Eye (tissue), 1 donor: ENCODE data around the gene AHI1.

Experiments
- DNase-seq: peaks from one replicate; pipeline ENCODE4 v3.0.0-alpha.2; 2015

The AHI1 gene

DNA sequence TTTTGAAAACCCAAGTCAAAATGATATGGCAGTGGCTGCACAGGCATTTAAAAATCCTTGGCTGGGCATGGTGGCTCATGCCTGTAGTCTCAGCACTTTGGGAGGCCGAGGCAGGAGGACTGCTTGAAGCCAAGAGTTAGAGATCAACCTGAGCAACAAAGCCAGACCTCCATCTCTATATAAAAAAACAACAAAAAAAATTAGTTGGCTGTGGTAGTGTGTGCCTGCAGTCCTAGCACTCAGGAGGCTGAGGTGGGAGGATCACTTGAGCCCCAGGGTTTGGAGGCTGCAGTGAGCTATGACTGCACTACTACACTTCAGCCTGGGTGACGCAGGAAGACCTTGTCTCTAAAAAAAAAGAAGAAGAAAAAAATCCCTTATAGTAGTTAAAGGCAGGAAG is 173.6 kb downstream of the AHI1 start:
- DNase-seq: no peak

DNA sequence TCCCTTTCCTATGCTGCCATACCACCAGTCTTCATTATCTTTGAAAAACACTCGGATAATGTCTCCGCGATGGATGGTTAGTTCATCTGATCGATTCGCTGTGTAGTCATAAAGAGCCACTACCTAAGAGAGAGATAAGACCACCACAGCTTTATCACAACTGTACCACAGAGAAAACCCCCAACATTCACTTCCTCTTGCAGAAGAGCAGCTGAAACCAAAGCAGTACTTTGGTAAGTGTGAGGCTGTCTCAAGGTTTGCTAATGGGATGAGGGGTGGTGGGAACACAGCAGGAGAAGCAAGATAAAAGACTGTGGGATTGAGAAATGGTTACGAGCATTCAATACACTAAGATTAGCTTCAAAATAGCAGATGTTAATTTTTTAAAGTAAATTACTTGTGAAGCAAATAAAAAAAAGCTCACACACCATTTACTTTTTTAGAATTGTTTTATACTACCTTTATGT is 174.3 kb downstream of the AHI1 start:
- no peak for DNase-seq

DNA sequence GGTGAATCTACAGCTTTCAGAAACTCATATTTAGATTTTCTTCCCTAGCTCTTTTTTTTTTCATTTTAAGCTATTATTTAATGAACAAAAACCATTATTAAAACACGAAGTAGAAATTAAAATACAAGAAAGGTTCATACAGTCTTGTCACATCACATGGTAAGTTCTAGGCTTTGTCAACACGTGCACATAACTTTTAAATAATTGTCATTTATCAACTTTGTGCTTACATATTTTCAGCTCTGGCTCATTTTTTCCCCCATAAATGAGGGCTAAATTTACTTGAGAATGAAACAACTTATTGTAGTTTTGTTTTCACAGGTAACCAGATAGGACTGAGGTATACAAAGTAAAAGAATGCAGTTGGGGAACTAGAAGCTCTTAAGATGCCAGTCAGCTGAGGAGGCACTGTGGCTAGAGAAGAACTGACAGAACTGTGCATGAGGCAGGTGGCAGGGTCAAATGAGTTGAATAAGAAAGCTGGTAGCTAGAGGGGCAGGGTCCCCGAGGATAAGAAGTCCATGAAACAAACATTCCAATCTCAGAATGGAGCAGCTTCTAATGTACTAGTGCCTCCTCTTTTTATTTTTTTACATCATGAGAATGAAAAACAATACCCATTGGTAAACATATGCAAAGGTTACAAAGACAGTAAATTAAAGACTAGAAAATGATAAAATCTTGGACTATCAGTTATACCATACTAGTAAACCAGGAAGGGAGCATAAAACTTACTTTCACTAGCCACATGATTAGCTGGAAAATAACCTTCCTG is 174.9 kb downstream of the AHI1 start:
- DNase-seq: no peak

DNA sequence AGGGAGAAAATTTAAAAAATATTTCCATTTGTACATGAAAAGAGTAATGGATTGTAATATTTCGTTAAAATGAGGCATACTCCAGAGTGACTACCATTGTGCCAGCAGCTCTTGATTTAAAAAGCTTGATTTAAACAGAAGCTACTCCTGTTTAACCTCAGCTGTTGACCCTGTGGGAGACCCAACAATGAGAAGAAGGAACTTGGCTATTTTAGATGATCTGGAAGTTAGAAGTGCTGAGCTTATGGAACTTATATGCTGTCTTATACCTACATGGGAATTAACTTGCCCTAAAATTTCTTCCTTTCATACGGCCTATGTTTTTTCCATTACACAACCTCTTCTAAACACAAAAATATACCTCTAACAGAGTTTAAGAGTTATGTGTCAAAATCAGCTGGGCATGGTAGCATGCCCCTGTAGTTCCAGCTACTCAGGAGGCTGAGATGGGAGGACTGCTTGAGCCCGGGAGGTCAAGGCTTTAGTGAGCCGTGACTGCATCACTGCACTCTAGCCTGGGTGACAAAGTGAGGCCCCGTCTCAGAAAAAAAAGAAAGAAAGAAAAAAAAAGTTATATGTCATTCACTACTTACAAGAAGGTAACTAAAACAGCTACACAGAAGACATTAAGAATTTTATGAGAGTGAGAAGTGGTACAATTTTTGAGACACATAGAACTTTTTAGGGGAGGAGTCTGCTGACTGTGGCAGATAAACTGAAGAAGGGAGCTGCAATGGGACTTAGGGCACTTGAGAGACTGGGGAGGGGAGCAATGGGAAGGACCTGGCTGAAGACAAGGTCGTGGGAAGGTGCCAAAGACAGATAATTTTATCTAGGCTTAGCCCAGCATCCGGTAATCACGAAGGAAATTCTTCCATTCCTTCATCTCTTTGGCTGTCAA is 176.6 kb downstream of the AHI1 start:
- DNase-seq: no peak

DNA sequence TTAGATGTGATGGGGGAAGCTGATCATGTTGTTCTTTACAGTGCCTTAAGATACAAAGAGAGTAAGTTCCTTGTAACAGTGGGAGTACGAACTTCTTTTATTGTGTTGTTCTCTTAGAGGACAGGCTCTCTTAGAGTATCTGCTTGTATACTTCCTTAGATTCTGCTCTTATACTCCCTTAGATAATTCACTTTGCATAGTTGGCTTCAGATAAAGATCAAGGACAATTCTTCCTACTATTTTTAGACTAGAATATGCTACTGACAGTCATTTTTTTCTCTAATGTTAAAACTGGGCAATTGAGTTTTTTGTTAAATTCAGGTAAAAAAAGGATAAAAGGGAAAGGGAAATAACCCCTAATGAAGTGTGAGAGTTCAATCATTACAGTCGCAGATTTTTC is 177.7 kb downstream of the AHI1 start:
- DNase-seq: no peak

DNA sequence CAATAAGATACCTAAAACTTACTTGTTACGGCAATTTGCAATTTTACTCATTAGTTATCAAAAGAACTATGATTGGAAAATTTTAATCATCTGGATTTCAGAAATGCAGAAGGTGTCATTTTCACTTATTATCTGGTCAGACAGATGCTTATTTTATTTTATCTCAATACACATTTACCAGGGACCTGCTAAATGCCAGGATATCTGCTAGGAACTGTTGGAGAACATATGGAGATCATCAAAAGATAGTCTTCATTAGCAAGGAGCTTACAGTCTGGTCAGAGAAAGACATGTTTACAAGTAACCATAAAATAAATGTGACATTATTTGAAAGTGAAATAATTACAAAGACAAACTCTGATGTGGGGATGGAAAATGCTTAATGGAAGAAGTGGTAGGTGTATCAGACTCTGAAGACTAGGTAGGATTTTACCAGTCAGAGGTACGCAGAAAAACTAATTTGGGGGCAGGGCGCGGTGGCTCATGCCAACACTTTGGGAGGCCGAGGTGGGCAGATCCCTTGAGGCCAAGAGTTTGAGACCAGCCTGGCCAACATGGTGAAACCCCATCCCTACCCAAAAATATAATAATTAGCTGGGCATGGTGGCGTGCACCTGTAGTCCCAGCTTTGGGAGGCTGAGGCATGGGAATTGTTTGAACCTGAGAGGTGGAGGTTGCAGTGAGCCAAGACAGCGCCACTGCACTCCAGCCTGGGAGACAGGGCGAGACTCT is 178.6 kb downstream of the AHI1 start:
- DNase-seq: no peak

DNA sequence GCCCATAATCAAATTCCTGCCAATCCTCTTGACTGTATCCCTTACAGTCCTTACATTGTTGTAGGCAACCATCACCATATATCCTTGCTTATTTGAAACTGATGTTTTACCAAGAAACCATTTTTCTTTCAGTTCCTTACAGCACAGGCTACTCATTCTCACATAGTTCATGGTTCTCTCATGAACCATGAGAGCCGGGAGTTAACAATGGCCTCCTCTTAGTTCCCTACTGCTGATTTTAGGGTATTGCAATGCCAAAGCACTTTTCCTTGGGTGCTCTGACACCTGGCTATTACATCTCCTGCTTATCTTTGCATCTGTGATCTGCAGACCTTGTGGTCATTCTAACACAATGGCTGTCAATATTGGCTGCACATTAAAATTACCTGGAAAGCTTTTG is 183.0 kb downstream of the AHI1 start:
- no peak for DNase-seq

DNA sequence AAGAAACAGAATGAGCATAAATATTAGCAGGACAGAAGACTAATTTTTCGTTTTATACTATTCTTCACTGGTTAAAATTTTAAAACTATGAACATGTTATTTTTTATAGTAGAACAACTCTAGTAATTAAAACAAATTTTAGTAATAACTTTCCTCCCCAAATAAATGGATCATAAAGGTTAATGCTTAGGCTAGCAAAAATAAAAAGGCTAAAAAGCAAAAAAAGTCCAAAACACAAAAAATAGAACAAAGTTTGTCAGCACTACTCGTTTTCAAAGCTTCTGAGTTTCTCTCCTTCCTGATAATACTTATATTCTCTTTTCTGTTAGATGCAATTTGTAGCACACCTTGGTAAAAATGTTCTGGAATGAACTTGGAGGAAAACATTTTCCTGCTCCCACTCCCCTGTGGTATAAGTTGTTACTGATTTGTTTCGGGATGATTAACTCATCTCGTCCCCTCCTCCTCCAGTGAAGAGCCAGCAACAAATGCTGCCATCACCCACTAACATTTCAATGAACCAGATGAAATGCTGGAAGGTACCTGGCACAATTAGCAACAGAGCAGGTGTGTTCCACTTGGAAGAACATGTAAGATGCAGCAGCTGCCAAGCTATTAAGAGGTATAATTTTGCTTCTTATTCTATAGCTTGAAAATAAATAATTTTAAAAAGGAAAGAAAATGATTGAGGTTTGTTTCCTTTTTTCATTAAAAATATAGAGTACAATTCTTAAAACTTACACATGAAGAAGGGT is 185.9 kb downstream of the AHI1 start:
- DNase-seq: no peak

DNA sequence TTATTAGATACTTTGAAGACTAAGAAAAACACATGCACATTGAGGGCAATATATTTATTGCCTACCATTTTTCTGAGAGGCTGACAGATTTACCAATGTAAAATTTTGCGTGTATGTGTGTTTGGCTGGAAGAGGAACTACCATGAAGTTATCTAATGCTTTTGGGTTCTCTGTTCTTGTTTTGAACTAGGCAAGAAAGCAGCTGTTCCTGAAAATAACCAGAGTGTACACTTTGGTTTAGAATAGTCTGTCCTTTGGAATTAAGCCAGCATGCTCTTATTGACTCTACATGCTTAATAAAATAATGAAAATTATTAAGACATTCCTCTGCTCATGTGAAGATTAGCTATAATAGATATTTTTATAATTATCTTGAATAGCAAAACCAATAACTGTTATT is 187.2 kb downstream of the AHI1 start:
- no peak for DNase-seq

DNA sequence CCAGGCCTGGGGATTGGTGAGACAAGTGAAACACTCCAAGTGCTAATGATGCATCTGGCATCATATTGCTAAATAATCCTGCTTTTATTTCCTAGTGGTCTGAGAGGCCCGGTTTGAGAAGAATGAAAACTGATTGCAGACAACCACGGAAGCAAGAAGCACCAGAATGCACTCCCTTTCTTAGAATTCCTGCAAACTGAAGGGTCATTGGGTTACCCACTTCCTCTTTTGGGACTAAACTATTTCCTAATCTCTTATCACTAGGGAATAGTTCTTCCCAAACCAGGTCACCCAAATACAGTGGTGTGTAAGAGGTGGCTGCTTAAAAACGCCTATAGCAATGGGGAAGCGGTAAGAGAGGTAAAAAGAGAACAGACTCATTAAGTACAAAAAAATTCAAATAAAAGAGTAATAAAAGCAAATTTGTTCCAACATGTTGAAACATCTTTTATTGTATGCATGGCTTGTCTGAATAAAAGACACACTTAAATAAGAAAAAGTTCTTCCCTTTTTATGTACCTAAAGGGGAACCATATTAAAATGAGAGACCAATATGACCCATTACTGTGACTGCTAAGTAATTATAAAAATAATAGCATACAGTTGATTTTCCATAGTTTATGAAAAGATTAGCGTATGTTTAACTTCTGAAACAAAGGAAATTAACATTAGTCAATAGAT is 190.7 kb downstream of the AHI1 start:
- no peak for DNase-seq

DNA sequence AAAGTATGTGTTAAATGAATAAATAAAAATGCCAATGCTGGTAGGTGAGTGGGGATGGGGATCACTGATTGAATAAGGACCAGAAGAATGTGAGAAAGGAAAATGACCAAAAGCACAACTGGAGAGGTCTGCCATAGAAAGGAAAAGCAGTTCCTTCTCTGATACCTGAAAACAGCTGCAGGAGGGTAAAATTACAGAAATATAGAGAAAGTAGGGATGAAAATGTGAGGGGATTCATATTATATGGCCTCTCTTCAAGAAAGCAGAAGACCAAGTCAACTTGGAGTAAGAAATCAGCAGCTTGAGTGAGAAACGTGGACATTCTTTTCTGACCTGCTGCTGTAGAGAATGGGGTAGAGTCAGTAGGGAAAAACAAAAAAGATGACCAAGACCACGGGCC is 191.4 kb downstream of the AHI1 start:
- DNase-seq: no peak

DNA sequence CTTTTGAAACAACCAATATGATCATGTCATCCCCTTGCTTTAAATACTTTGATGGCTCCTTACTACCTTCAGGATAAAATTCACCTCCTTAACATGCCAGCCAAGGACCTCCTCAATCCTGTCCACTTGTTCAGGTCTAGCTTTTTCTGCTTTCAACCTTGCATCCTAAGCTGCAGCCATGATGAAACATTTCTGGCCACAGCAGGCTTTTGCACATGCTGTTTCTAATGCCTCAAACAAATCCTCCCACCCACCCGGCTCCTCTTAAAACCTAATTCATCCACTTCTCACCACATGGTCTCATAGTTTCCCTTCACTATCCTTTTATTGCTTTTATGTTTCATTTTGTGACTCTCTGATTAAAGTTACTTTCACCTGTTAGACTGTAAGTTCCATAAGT is 191.9 kb downstream of the AHI1 start:
- no peak for DNase-seq

DNA sequence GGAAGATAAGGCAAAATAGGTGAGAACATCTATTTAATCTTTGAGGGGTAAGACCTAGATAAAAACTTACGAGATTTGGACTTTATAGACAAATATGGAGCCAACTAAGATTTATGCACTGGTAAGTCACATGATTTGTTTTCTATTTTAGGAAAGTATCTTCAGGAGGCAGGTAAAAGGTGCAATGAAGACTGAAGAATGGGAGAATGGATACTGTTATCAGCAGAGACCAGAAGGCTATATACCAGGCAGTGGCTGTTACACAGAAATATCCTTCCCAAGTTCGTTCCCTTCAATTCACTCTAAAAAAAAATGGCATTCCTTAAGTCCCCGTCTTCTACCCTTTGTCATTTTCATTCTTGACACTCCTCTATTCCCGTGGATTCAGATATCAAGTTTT is 192.7 kb downstream of the AHI1 start:
- DNase-seq: no peak

DNA sequence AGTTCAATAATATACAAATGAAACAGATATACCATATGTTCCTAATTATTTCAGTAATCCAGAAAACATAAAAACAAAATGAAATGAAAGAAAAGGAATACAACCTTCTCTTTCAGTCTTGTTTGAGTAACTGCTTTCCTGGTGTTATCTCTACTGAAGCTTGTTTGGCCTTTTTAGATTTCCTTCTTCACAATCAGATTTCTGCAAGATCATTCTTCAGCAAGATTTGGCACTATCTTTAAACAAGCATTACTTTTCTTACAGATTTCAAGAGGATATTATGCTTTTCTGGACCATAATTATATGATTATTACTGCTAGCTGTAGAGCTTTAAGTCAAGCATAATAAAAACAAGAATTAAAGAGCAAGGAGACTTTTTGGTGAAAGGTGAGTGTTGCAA is 196.2 kb downstream of the AHI1 start:
- DNase-seq: no peak

DNA sequence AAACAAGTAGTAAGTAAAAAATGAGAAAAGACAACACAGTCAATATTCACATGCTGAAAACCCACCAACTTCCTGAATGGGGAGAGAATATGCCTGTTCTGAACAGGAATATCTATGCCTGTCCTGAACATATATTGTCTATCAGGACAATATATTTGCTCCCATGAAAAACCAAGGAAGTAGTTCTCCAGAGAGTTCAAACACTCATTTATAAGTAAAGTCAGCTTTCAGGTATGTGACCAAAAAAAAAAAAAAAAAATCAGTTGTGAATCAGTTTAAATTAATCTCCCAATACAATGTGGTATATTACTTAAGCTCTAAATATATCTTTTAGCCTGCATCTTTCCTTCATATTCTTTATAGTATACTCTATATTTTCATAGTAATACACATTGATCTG is 197.0 kb downstream of the AHI1 start:
- DNase-seq: no peak

DNA sequence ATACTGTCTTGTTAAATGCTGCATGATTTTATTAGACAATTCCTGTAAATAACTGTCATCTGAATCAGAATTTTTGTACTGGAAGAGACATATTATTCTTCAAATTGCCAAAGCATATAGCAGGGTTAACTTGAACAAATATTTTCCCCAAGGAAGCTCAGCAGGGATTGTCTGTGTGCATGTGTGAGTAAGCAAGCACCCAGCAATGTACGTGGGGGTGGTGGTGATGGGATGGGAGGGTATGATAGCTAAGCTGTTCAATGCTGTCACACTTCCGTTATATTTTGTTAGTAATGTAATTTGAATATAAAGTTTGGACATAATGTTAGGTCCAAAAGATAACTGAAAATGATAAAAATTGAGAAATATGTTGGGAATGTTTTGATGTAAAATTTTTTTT is 198.3 kb downstream of the AHI1 start:
- no peak for DNase-seq

DNA sequence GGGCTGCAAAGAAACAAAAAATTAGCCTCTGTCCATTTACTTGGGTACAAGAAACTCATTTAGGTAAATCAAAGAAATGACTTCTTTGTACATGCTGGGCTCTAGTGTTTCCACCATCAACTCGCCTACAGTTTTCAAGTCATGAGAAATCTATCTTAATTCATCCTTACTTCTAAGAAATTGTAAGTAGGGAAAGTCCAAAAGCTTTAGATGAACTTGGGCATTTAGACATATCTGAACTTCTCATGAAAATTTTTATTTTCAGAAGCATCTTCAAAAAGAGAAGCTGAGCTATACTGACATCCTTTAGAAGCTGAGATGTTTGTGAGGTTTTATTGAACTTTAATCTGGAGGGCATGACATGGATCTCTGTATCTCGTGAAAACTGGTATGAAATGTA is 199.1 kb downstream of the AHI1 start:
- no peak for DNase-seq

DNA sequence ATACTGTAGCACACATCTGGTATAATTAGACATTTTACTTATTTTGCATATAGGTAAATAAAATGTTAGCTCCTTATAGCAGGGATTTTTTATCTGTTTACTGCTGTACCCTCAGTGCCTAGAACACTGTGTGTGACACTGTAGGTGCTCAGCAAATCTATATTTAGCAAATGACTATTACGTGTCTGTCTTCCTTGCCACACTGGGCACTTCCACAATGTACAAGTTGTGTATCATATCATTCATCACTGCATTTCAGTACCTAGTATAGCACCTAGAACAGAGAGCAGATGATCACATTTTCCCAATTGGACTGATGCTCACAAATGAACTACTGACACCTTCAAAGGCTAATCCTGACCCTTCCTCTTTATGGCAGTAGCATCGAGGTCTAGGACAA is 200.8 kb downstream of the AHI1 start:
- DNase-seq: no peak

DNA sequence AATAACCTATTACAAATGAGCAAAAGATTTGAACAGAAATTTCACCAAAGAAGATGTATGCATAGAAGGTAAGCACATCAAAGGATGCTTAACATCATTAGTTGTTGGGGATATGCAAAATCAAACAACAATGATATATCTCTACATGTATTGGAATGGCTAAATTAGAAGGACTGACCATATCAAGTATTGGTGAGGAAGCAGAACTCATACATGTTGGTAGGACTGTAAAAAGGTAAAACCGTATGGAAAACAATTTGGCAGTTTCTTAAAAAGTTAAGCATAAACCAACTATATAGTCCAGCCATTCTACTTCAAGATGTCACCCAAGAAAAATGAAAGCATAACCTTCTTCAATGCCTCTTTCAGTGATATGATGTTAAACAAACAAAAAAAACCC is 202.5 kb downstream of the AHI1 start:
- no peak for DNase-seq

DNA sequence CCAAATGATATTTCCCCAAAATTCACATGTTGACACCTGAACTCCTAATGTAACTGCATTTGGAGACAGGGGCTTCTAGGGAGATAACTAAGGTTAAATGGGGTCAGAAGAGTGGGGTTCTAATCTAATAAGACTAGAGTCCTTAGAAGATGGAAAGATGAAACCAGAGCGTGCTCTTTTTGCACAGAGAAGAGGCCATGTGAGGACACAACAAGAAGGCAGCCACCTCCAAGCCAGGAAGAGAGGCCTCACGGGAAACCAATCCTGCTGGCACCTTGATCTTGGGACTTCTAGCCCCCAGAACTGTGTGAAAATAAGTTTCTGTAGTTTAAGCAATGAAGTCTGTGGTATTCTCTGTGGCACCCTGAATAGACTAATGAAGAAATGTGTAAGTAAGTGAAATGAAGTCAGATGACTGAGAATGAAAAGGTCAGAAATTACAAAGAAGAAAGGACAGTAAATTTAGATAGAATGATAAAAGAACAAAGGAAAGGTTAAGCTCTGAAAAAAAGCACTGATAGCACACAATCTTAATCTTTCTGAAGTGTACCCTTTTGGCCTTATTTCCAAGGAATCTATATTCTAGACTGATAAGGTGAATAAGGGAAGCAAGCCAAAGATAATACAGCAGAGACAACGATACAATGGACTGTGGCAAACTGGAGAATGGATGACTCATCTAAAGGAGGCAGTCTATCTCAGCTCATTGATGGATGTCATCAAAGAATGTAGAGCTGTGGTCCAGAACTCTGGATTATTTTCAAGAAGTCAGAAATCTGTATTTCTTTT is 206.1 kb downstream of the AHI1 start:
- DNase-seq: no peak

DNA sequence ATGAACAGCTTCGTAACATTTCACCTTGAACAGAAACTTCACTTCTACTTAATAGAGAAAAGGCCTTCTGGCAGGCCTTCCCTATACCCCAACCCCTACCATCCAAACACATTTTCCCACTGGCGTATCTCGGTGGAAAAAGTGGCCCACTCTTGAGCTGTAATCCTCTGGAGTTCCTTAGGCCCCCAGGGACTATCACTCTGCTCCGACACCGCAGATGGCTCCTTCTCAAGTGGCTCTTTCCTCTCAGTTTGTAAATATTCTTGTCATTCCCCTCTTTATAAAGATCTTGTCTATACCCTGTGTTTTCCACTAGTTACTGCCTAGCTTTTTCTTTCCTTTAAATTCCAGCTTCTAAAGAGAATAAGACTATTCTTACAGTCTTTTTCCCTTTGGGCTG is 207.7 kb downstream of the AHI1 start:
- no peak for DNase-seq
